Left colon (tissue), 2 donors: ENCODE results near the gene IL17REL. TPM values are rescaled to one million over a fixed set of nuclear protein-coding genes. Genes with fewer than 3 reads are reported as not detected.

Experiments
- ATAC-seq: fragments of 200-7000 bp; cut with Tn5 transposase; one replicate; pipeline ENCODE4 v1.9.1; 2020; ENCODE audit warnings: mild to moderate bottlenecking, moderate library complexity
- DNase-seq, 2 donors: peaks; one replicate each; pipeline ENCODE4 v3.0.0-alpha.2; 2020
- intact Hi-C, 2 donors: fragments of 100-400 bp; cut with DNase I in 1 of 2; cut with micrococcal nuclease in 1 of 2; formaldehyde crosslinking; loops; one replicate each; pipeline versions ENCODE4 v1.11.2 to v1.14.0; 2022; cut with DNase I, micrococcal nuclease
- total RNA-seq, 2 donors: library from RNA; stranded (reverse); fragmentation: NEBNext Ultra II Directional; extraction: Animal tissue kit (Norgen Biotek cat#: 25700); gene quantifications; one replicate each; pipeline ENCODE4 v1.2.1, GENCODE V29; 2021
- donor health status: DM: no; HTN: no; CAD: no.
- donor health status: DM: yes; HTN: yes; CAD: no.

Gene IL17REL
- total RNA-seq, 2 donors from 2014 or later = 0.17 to 0.31 TPM

DNA sequence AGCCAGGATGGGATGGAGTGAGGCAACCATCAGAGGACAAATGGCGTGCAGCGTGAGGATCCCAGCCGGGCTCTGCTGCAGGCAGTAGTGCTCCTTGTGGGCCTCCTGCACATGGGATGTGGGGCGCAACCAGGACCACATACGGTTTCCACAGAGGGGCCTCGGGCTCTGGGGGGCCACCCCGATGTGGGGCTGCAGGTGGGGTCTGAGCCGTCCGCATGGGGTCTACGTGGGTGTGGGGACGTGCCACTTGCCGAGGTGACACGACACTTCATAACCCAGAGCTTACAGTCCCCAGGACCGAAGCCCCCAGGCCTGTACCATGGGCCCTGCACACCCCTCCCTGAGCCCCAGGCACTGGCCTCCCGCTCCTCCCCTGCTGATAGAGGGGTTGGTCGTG, 34.8 kb upstream of the IL17REL start:
- ATAC-seq = no peak
- DNase-seq = no peak
- intact Hi-C loops = no loop called here

DNA sequence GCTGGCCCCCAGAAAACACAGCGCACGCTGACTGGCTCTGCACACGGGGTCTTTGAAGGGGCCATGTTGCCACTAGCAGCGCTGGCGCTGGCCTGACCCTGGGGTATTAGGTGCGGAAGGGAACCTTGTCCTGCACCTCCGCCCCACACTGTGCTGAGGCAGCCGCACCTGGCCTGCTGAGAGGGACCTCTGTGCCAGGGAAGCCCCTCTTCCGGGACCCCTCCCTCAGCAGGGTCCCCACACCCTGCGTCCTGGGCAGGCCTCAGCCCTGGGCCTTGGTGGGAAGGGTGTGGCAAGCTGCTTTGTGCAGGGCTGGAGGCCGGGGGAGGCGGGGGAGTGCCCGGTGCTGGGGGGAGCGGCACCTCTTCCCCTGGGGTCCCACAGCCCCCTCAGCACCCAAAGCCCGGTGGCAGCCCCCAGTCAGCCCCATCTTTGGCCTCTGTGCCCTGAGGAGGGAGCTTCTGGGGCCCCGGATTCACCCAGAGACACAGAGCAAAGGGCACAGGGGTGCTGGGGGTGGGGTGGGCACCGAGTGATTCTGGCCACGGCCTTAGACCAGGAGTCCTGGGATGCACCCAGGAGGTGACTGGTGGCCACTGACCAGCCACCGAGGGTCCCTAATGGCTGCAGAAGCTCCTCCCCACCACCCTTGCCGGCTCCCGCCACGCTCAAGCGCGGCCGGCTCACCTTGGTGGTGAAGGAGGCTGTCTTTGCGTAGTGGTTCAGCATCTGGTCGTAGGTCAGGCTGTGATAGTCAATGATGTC, 34.1 kb upstream of the IL17REL start:
- intact Hi-C loops = no loop called here
- DNase-seq (no peak), ATAC-seq (no peak)

DNA sequence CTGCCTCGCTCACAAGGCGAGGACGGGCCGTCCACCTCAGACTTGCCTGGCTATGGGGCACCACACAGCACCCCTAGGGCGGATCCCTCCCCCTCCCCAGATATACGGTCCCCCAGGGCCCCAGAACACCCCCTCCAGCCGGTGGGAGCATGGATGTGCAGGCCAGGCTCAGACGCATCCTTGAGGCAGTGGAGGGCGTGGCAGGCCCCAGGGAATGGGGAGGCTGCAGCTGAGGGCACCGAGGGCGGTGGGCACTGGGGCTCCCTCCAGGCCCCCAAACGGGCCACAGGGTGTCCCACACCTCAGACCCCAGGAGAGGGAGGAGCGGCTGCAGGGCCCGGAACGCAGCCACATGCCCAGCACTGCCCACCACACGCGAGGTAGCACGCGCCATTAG, 33.5 kb upstream of the IL17REL start:
- ATAC-seq (no peak), DNase-seq (no peak)
- intact Hi-C loops = no loop called here

DNA sequence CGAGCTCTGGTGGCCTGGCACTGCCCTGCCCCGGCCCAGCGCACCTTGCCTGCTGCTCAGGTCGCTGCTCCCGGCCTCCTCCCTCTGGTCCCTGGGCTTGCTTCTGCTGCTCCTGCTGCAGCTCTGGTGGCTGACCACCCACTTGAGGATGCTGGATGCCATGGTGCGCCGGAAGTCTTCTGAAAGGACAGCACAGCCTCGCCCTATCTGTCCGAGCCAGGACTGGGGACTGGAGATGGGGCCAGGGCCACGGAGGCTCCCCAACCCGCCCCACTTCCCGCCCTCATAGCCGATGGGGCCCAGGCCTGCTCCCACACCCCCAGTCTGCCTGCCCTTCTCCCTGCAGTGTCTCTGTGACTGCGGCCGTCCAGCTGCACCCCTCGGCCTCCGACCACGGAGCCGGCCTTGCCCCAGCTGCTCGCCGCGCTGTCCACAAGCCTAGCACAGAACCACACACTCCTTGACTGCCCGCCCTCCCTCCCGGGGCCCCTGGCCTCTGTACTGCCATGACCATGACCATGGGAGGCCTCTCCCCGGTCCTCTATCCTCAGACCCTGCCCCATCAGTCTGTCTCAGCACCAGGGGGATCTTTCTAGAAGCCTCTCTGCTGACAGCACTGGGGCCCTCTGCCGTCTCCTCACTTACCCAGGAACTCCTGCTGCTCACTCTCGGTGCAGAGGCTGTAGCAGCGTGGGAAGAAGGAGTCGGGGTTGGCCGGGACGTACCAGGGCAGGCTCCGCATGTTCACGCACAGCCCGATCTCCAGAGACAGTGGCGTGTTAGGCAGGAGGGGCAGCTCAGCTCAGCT, 32.9 kb upstream of the IL17REL start:
- intact Hi-C loops = no loop called here
- DNase-seq = no peak
- ATAC-seq = no peak

DNA sequence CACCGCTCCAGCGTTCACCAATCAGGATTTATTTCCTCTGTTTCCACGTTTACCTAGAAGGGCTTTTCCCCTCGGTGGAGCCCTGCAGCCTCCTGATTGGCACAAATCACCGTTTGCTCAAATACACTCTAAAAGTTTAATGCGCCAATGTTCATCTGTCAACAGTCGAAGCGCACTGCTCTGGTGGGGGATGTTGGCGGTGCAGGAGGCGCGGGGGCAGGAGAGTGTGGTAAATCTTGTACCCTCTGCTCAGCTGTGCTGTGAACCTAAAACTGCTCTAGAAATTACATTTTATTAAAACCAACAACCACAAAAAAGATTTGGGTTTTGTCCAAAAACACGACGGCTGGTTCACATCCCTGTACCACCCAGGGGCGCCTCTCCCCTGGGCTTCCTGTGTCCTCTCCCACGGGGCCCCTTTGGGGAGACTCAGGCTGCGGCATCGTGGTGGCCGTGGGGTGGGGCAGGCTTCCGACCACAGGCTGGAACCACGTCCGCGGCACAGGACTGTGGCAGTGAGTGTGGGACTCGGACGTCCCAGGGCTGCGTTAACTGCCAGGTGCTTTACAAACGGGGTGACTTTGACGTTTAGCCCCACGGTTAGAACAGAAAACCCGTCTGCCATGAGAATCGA, 32.0 kb upstream of the IL17REL start:
- no peak for ATAC-seq
- intact Hi-C loops = no loop called here
- DNase-seq = no peak

DNA sequence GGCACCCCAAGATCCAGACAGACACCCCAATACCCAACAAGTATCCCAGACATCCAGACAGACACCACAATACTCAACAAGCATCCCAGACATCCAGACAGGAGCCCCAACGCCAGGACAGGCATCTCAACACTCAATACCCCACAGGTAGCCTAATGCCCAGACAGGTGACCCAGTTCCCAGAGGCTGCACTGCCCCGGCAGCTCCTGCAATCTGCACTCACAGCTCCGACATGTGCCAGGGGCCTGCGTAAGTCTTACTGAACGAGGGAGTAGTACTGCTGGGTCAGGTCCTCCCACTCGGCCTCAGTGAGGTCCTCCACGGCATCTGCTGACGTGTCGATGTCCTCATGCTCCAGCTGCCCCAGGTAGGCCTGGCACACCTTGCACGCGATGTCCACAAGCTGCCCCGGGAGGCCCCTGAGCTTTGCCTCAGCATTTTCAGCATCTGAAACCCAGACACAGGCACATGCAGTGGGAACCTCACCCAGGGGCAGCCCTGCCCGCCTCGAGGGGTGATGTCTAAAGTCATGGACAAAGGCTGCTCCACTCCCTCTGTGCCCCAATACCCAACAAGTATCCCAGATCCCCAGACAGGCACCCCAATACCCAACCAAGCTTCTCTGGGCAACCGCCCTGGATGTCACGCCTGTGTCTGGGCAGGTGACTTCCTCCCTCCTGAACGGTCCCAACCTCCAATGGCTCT, 28.9 kb upstream of the IL17REL start:
- no peak for ATAC-seq
- DNase-seq = no peak
- intact Hi-C loops = no loop called here

DNA sequence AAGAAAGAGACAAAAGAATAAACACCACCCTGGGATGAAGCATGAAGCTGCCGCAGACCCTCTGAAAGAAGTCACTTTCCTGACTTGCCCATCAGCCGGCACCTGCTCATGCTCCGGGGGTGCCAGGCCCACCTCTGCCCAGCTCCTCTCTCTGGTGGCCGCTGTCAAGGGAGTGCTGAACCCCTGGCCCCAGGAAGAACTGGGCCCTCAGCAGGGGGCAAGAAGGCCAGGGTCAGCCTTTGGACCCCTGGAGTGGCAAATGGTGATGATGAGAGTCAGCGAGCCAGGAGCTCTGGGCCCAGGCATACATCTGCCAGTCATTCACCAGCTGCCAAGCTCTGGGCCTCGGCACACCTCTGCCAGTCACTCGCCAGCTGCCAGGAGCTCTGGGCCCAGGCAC, 28.2 kb upstream of the IL17REL start:
- intact Hi-C loops = no loop called here
- no peak for ATAC-seq
- DNase-seq = no peak

DNA sequence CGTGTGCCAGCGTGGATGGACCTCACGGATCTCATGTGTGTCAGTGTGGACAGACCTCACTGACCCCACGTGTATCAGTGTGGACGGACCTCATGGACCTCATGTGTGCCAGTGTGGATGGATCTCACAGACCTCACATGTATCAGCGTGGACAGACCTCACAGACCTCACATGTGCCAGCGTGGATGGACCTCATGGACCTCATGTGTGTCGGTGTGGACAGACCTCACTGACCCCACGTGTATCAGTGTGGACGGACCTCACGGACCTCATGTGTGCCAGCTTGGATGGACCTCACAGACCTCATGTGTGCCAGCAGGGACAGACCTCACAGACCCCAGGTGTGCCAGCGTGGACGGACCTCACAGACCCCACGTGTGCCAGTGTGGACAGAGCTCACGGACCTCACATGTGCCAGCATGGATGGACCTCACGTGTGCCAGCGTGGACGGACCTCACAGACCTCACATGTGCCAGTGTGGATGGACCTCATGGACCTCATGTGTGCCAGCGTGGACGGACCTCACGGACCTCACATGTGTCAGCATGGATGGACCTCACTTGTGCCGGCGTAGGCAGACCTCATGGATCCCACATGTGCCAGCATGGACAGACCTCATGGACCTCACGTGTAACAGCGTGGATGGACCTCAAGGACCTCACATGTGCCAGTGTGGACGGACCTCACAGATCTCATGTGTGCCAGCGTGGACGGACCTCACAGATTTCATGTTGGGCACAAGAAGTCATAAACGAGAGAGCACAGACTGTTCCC, 27.3 kb upstream of the IL17REL start:
- ATAC-seq (no peak), DNase-seq (no peak)
- intact Hi-C loops = loop anchor here (10.0 kb wide), 2 partner anchors 115 to 275 kb away; no protein-coding TSS in a partner anchor

DNA sequence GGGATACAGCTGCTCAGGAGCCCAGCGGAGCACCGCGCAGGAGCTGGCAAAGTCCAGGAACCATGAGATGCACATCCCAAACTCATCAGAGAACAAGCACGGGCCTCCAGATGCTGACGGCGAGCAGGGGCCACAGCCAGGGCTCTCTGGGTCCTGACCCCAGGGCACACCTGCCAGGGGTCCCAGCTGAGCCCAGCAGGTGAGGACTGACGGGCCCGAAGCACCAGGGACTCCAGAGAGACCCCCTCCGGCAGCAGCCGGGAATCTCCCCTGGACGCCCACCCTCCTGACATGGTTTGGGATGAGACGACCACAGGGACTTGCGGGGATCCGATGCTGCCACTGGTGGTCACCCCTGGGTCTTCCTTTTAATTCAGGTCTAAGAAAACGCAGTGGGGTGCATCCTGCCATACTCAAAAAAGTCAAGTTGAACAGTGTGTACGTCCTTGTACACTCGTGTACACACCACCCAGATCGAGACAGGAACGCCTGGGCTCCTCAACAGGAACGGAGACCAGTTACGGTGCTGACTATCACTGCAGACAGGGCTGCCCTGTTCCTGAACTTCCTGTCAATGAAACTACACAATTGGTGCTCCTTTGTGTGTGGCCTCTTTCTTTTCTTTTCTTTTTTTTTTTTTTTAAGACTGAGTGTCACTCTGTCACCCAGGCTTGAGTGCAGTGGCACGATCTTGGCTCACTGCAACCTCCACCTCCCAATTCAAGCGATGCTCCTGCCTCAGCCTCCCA, 23.6 kb upstream of the IL17REL start:
- no peak for DNase-seq
- ATAC-seq = no peak
- intact Hi-C loops = loop anchor here (10.0 kb wide), 2 partner anchors 111 to 271 kb away; no protein-coding TSS in a partner anchor

DNA sequence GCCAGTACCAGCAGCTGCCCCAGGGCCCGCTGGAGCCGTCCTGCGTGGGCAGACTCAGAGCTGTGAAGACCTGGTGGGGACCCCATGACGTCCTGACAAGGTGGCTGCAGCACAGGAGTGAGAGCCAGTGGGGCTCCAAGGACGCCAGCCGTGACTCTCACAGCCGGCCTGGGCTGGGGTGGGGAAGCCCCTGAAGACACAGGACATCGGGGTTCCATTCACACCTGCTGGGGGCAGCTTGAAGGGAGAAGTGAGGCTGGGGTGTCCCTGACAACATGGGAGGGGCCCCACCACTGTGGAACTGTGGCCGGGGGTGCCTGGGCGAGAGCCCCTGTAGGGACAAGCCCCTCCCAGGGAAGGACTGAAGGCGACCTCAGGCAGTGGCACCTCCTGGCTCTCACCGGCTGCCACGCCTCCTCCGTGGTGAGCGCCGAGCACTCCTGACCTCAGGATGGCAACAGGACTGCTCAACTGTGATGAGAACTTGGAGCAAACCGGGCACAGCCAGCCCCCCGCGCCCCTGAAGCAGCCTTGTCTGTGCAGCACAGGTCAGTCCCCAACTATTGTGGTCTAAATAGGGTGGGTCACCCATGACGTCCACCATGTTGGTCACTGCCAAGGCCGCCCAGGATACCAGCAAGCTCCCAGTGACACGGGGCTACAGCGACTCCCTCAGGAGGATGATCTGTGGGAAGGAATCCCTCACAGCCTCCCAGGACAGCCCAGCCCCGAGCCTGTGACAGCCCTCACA, 22.7 kb upstream of the IL17REL start:
- intact Hi-C loops = loop anchor here (10.0 kb wide), 2 partner anchors 111 to 271 kb away; no protein-coding TSS in a partner anchor
- ATAC-seq (no peak), DNase-seq (no peak)

DNA sequence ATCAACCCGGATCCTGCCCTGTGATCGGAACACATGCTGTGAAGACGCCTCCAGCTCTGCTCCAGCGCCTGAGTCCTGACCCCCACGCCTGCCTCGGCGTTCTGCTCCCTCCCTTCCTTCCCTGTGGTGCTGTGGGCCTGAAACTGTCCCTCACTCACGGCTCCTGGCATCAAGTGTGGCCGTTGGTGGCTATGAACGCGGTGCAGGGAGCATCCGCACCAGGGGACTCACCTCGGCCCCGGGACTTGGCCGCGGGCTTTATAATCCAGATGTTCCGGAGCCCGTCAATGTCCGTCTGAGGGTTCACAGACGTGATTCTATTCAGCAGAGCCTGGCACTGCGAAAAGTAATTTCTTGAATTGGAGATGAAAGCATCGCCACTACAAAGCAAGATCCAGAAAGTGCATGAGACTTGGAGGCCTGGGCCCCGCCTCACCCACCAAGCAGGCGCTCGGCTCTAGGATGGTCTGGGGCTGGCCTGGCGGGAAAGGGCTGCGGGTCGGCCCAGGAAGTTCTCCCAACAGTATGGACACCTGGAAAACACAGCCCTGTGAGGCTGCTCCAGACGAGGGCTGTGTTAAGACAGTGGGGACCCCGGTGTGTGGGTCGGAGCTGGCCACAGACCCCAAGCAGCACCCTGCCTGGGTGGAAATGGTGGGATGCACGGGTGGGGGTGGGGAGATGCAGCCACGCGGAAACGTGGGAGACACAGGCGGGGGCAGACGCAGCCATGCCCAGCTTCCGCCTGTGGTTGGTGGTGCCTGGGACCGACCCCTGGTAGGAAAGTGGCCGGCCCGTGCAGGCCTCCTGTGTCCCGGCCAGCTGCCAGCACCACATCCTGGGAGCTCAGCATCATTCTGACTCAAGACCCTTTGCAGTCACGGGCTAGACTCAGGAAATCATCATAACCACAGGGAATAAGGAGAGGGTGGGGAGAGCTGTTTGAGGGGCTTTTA, 21.8 kb upstream of the IL17REL start:
- intact Hi-C loops = loop anchor here (5.0 to 10.0 kb wide), 3 partner anchors 107 to 270 kb away; no protein-coding TSS in a partner anchor
- DNase-seq (no peak), ATAC-seq (no peak)

DNA sequence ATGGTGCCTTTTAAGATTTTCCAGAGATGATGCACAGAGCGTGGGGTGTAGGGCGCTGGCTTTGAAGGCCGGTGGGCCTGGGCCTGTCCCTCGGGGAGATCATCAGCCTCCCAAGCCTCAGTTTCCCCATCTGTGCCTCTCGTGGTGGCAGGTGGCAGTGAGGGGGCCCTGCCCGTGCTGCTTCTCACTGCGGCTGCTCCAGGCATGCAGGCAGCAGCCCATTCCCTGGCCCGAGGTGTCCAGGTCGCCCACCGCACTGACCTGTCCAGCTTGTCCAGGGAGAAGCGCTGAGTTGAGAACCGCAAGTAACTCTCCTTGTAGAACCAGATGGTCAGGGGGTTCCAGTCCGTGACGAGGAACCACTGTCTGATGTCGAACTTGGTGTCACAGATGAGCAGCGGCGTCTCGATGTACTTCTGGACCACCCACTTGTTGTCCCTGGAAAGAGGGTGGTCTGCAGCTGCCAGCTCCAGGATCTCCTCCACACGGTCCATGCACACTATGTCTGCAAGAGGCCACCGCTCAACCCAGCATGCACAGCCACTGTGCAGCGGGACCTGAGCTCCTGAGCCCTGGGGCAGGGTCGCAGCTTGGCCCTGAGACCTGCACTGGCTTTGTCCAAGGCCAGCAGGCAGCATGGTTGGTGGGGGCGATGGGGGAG, 20.5 kb upstream of the IL17REL start:
- DNase-seq (no peak), ATAC-seq (no peak)
- intact Hi-C loops = loop anchor here (5.0 to 10.0 kb wide), 3 partner anchors 106 to 268 kb away; no protein-coding TSS in a partner anchor

DNA sequence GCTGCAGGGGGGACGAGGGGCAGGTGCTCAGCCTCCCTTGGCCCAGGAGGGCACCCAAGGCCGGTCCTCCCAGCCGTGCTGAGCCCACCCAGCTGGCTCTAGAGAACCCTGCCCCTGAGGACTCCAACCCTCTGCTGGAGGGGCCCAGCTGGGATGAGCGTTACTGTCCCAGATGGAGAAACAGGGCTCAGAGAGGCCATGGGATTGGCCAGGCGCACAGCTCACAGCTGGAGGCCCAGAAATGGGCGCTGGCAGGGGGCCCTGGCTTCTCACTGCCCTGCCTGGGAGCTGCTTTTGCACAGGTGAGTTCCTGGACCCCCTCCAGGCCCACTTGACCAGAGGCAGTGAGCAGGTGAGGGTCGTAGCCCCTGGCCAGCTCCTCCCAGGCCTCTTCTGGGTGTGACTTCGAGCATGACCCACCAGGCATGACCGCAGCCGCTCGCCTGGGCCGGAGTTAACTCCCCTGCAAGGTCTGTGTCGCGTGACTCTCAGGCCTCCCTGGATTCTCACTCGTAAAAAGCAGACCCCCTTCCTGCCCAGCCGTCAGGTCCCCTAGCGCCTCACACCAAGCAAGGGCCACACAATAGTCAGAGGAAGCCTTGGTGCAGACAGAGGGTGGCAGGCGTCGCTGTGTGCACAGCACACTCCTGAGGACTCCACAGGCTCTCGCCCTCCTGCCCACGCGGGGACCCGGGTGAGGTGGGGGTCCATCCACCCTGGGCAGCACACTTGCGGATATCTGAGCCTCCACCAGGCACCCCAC, 19.7 kb upstream of the IL17REL start:
- intact Hi-C loops = loop anchor here (5.0 to 10.0 kb wide), 3 partner anchors 105 to 267 kb away; no protein-coding TSS in a partner anchor
- ATAC-seq (no peak), DNase-seq (no peak)
